Psoas muscle (tissue), 8 donors: ENCODE results near the gene KCNK3. TPM values are rescaled to one million over a fixed set of nuclear protein-coding genes. Genes with fewer than 3 reads are reported as not detected.

ENCODE experiments used
- ATAC-seq, 4 donors: fragments of 200-7000 bp; cut with Tn5 transposase; one replicate each; pipeline ENCODE4 v1.9.1; 2020; ENCODE audit warnings: moderate library complexity in 3 of 4, mild to moderate bottlenecking in 2 of 4
- DNase-seq, 2 donors: peaks; one replicate each; pipeline ENCODE4 v3.0.0-alpha.2; 2020
- H3K27ac ChIP-seq: fragments of 200-600 bp; one replicate; pipeline ENCODE4 v1.8.0; 2022
- H3K27me3 ChIP-seq, 3 donors: fragments of 200-600 bp in 1 of 3; one replicate each; pipeline versions ENCODE4 v1.6.1 to v1.8.0; 2013 to 2022; ENCODE audit warnings: low read length in 2 of 3, mild to moderate bottlenecking in 2 of 3, moderate library complexity in 1 of 3; ENCODE audit not compliant: insufficient read depth in 3 of 3
- H3K36me3 ChIP-seq, 2 donors: fragments of 200-600 bp in 1 of 2; one replicate each; pipeline versions ENCODE4 v1.6.1 to v1.8.0; 2013 to 2022; ENCODE audit warnings: low read depth in 1 of 2, mild to moderate bottlenecking in 1 of 2, moderate library complexity in 1 of 2; ENCODE audit not compliant: insufficient read depth in 1 of 2
- H3K4me1 ChIP-seq: fragments of 200-600 bp; one replicate; pipeline ENCODE4 v1.8.0; 2022
- H3K4me3 ChIP-seq: fragments of 200-600 bp; one replicate; pipeline ENCODE4 v1.8.0; 2022; ENCODE audit warnings: mild to moderate bottlenecking
- H3K9me3 ChIP-seq: fragments of 200-600 bp; one replicate; pipeline ENCODE4 v1.8.0; 2022
- WGBS, 3 donors: extraction: QIAGEN DNeasy Blood & Tissue Kit; methylation state at CpG; one replicate each; pipeline versions ENCODE4 v1.1.6 to v1.1.7; 2013; 5-methylcytosine and 5-hydroxymethylcytosine counted together
- intact Hi-C, 2 donors: fragments of 100-400 bp; cut with DNase I; formaldehyde crosslinking; loops; one replicate each; pipeline versions ENCODE4 v1.11.0 to v1.14.2; 2022
- polyA plus RNA-seq, 3 donors: library from polyadenylated mRNA; stranded (reverse); fragments of 200-250 nt; gene quantifications; one replicate each; pipeline ENCODE4 v1.2.3, GENCODE V29; 2013
- total RNA-seq, 4 donors: library from RNA; stranded (reverse); fragmentation: NEBNext Ultra II Directional in 2 of 4; extraction: Animal tissue kit (Norgen Biotek cat#: 25700) in 2 of 4; gene quantifications; one replicate each; pipeline versions ENCODE4 v1.2.1 to v1.2.4, GENCODE V29; 2021 to 2023
- TF ChIP-seq, protein P1 (sequence below): fragments of 200-600 bp; IDR thresholded peaks from one replicate; pipeline ENCODE4 v1.8.0; 2022; ENCODE audit warnings: antibody characterized with exemption
- donor health status: healthy with polysubstance abuse.
- donor health status: DM: no; HTN: no; CAD: no; lungs with moderate emphysema.
- donor health status: Bipolar disorder and iron deficiency.
- donor health status: healthy.
- donor health status: DM: yes; HTN: yes; CAD: no.
- donor health status: DM: no; HTN: no; CAD: no.
- donor health status: DM: no; HTN: no; CAD: no.
- donor health status: DM: yes; HTN: yes; CAD: no.

Gene KCNK3
- total and polyA plus RNA-seq, 7 donors: 0.06 to 2.3 (median 0.15) TPM

DNA sequence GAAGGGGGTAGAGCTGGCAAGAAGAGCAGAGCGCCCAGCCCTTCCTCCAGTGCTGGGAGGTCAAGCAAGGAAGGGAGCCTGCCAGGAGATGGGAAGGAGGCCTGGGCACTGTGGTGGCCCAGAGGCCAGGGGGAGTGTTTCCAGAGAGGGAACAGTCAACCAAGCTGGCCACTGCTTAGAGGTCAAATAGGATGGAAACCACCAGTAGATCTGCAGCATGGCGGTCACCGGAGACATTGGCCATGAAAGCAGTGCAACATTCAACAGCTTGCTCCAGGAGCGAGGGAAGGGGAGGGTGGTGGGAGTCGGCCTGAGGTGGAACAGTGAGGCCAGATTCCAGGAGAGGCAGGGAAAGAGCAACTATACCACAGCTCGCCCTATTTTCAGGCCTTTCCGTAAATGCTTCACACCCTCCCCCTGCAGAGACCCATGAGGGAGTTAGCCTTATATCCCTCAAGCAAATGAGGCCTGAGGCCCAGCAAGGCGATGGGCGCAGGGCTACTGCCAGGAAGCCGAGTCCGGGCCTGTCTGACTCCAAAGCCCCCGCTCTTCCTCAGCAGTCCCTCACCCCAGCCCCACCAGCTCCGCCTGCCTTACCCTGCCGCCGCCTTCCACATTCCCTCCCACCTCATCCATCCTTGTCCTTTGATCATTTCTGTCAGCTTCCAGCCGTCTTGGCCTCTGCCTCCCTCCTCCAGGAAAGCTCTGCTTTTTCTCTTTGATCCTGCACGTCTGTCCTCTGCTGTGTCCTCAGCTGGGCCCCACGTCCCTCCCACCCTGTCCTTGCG lies 17.0 kb downstream of the KCNK3 start:
- H3K9me3 ChIP-seq: no peaks in the 10 kb centered on the region
- no peak overlapping the region for H3K4me3 ChIP-seq
- peaks cover 4% of the 10 kb centered on the region for H3K4me1 ChIP-seq
- no peak overlapping the region for H3K27ac ChIP-seq
- TF ChIP-seq, protein P1, sequence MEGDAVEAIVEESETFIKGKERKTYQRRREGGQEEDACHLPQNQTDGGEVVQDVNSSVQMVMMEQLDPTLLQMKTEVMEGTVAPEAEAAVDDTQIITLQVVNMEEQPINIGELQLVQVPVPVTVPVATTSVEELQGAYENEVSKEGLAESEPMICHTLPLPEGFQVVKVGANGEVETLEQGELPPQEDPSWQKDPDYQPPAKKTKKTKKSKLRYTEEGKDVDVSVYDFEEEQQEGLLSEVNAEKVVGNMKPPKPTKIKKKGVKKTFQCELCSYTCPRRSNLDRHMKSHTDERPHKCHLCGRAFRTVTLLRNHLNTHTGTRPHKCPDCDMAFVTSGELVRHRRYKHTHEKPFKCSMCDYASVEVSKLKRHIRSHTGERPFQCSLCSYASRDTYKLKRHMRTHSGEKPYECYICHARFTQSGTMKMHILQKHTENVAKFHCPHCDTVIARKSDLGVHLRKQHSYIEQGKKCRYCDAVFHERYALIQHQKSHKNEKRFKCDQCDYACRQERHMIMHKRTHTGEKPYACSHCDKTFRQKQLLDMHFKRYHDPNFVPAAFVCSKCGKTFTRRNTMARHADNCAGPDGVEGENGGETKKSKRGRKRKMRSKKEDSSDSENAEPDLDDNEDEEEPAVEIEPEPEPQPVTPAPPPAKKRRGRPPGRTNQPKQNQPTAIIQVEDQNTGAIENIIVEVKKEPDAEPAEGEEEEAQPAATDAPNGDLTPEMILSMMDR: no peak
- ATAC-seq (no peak), DNase-seq (no peak)
- WGBS, 3 donors: 85 to 87% (median 87%) methylated on average over 19 of the region's 19 CpGs
- no peaks in the 10 kb centered on the region for H3K36me3 ChIP-seq
- H3K27me3 ChIP-seq: peaks cover 0 to 2% (median 0%) of the 10 kb centered on the region in 3 donors
- intact Hi-C loops: no loop called here

DNA sequence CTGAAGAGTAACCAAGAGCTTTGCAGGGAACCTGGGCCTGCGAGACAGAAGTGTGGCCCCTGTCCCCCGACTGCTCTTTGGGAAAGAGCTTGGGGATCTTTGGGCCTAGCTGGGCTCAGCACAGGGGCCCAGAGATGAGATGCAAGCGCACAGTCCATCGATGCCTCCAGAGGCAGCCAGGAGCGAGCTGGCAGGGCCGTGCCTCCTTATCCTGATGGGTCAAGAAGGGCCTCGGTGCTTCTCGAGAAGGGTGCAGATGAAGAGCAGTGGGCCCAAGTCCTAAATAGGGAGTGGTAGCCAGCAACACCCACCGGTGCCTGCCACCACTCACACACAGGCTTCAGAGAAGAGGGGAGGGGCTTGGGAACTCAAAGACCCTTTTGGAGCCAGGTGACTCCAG lies 17.6 kb downstream of the KCNK3 start:
- no peak overlapping the region for H3K27ac ChIP-seq

DNA sequence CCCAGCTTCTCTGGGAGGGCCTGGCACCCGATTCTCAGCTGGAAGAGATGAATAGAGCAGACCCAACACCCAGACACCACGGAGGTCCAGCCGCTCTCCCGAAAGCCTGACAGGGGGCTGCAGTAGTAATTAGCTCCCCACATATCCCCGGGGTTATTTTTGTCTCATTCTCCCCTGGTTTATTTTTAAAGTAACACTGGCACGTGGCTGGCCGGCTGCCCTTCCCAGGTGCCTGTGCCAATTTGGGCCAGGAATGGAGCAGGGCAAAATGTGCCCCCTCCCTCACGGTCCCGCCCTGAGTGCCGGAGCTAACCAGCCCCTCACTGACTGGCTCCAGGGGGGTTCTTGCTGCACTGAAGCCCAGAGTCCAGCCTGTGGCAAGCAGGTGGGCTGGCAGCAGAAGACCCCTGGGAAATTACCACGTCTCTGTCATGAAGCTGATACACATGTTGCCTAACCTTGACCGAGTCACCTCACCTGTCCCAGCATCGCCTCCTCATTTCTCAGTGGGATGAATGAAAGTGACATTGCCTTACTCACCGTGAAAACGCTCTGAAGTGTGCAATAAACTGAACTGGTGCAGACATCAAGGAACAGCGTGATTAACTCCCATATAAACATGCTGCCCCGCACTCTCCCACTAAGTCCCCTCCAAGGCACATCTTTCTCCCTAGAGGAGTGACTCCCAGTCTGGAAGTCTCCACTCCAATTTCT lies 18.4 kb downstream of the KCNK3 start:
- Histone ChIP-seq H3K27ac (no peak overlapping the region), H3K4me1 (peaks cover 4% of the 10 kb centered on the region)

More for the DNA sequence above, 17.6 kb downstream of the KCNK3 start:
- Histone ChIP-seq H3K9me3 (no peaks in the 10 kb centered on the region), H3K36me3 (no peaks in the 10 kb centered on the region), H3K27me3 (peaks cover 0 to 2% (median 0%) of the 10 kb centered on the region in 3 donors), H3K4me3 (no peak overlapping the region), H3K4me1 (peaks cover 4% of the 10 kb centered on the region)
- ATAC-seq (peak in 1 of 4 donors; percentile 12), DNase-seq (no peak)
- 80 to 84% (median 80%) methylated on average over 9 of the region's 9 CpGs for WGBS, 3 donors
- intact Hi-C loops: no loop called here
- TF ChIP-seq, protein P1: no peak

DNA sequence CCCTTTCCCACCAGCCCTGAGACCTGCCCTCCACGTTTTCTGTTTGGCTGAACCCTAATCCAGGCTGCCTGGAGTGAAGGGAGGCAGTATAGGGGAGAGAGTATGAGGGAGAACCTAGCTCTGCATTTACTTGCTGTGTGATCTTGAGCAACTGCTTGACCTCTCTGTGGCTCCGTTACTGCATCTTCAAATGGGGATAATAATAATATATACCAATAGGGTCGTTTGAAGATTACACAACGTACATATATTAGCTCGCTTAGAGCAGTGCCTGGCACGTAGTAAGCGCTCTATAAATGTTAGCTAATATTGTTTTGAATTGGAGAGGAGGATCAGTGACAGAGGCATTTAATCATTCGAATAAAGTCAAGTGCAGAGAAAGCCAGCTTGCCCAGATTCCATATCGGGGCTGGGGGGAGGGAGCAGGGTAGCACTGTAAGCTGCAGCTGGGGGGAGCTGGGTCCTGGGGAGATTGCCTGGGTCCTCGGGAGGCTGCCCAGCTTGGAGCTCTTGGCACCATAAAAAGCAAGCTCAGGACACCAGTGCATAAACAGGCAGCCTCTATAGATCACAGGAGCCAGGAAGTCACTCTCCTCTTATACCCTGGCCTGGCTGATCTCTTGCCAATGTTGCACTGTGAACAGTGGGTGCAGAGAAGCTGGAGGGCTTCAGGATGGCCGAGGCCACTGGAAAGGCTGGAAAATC lies 19.1 kb downstream of the KCNK3 start:
- Histone ChIP-seq H3K27me3 (peaks cover 0 to 2% (median 0%) of the 10 kb centered on the region in 3 donors), H3K4me1 (peaks cover 4% of the 10 kb centered on the region), H3K9me3 (no peaks in the 10 kb centered on the region), H3K27ac (no peak overlapping the region), H3K4me3 (no peak overlapping the region), H3K36me3 (no peaks in the 10 kb centered on the region)
- no peak for DNase-seq
- ATAC-seq: peak in 1 of 4 donors; percentile 15
- intact Hi-C loops: no loop called here
- 58 to 60% (median 59%) methylated on average over 11 of the region's 11 CpGs for WGBS, 3 donors
- TF ChIP-seq, protein P1: no peak

More for the DNA sequence above, 18.4 kb downstream of the KCNK3 start:
- 45 to 57% (median 45%) methylated on average over 17 of the region's 17 CpGs for WGBS, 3 donors
- intact Hi-C loops: no loop called here
- H3K9me3 ChIP-seq: no peaks in the 10 kb centered on the region
- H3K4me3 ChIP-seq: no peak overlapping the region
- H3K36me3 ChIP-seq: no peaks in the 10 kb centered on the region
- ATAC-seq (peak in 3 of 4 donors; percentile 25 to 63 (median 36)), DNase-seq (no peak)
- H3K27me3 ChIP-seq: peaks cover 0 to 2% (median 0%) of the 10 kb centered on the region in 3 donors
- TF ChIP-seq, protein P1: no peak
